ENCODE data around the gene RABGAP1L.
"Not testable (repeated sequence)": the region's sequence is repeated elsewhere in the genome, so short reads cannot be mapped to it uniquely, and the experiment has no call there.

RABGAP1L gene

DNA sequence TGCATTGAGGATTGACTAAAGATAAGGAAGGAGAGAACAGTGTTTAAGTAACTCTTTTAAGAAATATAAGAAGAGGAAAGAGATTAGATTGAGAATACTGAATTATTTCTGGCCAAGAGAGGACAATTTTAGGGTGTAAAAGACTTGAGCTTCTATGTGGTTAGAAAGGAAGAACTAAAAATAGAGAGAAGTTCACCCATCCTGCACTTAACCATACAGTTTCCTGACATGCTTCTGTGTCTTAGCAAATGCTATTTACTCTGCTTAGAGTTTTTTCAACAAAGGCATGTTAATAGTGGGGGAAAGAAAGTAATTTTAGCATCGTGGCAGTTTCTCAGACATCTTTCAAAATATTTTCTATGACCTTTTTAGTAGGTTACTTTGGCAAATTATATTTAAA, 165.6 kb downstream of the RABGAP1L start:
- Histone ChIP-seq H3K9ac (ENCODE audit: insufficient read length, low read depth) (no peak overlapping the region), H3K27me3 (ENCODE audit: insufficient read depth, insufficient read length) (no peaks in the 10 kb centered on the region), H3K4me3 (ENCODE audit: insufficient read length, low read depth) (no peak overlapping the region), H3K9me3 (ENCODE audit: insufficient read depth, low read length) (peaks cover 47% of the 10 kb centered on the region), H3K36me3 (ENCODE audit: insufficient read depth, insufficient read length, low read length) (no peaks in the 10 kb centered on the region), H3K4me1 (ENCODE audit: insufficient read depth, insufficient read length) (no peaks in the 10 kb centered on the region)
- DNase-seq (ENCODE audit: low read depth, low spot score): no peak
- no peak for TF ChIP-seq ZNF274 (IDR thresholded peaks at IDR 0.05; ENCODE audit: low read depth, low read length)
- TF ChIP-seq SUZ12 (IDR thresholded peaks at IDR 0.05; ENCODE audit: extremely low read depth, insufficient read depth, insufficient read length): no peak
- no peak for TF ChIP-seq YY1 (IDR thresholded peaks at IDR 0.05; ENCODE audit: insufficient read depth, insufficient read length)

DNA sequence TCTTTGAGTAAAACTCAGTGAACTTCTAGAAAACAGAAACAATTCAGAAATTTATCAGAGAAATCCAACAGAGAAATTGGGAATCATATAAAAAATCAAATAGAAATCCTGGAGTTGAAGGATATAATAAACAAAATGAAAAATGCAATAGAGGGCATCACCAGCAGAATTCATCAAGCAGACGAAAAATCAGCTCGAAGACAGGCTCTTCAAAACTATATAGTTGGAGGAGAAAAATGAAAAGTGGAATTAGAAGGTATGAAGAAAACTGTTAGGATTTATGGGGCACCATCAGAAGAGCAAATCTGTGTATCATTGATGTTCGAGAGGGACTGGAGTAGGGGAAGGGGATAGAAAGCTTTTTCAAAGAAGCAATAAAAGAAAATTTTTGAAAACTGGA, 167.0 kb downstream of the RABGAP1L start:
- no peak overlapping the region for H3K9ac ChIP-seq (ENCODE audit: insufficient read length, low read depth)
- no peak for DNase-seq (ENCODE audit: low read depth, low spot score)
- H3K9me3 ChIP-seq (ENCODE audit: insufficient read depth, low read length): peaks cover 34% of the 10 kb centered on the region
- H3K27me3 ChIP-seq (ENCODE audit: insufficient read depth, insufficient read length): no peaks in the 10 kb centered on the region
- H3K36me3 ChIP-seq (ENCODE audit: insufficient read depth, insufficient read length, low read length): no peaks in the 10 kb centered on the region
- no peak overlapping the region for H3K4me3 ChIP-seq (ENCODE audit: insufficient read length, low read depth)
- H3K4me1 ChIP-seq (ENCODE audit: insufficient read depth, insufficient read length): no peaks in the 10 kb centered on the region
- no peak for TF ChIP-seq YY1 (IDR thresholded peaks at IDR 0.05; ENCODE audit: insufficient read depth, insufficient read length)
- TF ChIP-seq SUZ12 (IDR thresholded peaks at IDR 0.05; ENCODE audit: extremely low read depth, insufficient read depth, insufficient read length): no peak
- no peak for TF ChIP-seq ZNF274 (IDR thresholded peaks at IDR 0.05; ENCODE audit: low read depth, low read length)

DNA sequence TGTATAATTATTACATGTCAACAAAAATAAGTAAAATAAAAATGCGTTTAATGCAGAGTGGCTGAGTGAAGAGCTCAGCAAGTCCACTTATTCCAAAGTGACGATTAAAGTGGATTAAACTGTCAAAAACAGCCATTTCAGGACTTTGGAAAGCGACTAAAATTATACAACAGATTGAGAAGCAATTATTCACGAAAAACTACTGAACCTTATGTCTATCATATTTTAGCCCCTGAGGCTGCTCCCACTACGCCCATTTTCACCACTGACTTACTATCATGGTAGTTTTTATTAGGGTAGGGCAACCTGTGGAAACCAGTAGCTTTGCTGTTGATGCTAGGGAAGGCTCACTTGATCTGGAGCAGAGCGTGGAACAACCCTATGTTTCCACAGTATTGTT, 174.1 kb downstream of the RABGAP1L start:
- no peak for DNase-seq (ENCODE audit: low read depth, low spot score)
- TF ChIP-seq YY1 (IDR thresholded peaks at IDR 0.05; ENCODE audit: insufficient read depth, insufficient read length): no peak

DNA sequence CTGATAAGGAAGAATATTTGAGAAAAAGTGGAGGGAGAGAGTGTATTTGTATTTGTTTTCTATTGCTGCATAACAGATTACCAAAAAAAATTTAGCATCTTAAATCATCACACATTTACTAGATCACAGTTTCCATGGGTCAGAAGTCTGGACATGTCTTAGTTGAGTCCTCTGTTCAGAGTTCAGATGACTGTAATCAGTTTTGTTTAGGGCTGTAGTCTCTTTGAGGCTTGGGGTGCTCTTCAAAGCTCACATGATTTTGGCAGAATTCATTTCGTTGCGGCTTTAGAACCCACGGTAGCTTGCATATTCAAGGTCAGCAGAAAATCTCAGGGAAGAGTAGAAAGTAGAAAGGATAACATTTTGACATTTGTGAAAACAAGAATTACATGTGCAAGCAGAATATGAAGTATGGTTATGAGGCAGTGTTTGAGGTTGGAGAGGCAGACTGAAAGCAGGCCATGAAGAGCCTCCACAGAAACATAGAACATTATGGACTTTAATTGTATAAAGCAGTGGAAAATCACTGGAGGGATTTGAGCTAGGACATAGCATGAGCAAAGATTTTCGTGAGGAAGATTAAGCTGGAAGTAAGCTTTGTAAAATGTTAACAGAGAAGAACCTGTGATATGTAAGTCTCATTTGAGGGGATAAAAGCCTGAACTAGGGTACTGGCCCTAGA, 177.8 kb downstream of the RABGAP1L start:
- Histone ChIP-seq H3K36me3 (ENCODE audit: insufficient read depth, insufficient read length, low read length) (no peaks in the 10 kb centered on the region), H3K4me1 (ENCODE audit: insufficient read depth, insufficient read length) (no peaks in the 10 kb centered on the region), H3K9ac (ENCODE audit: insufficient read length, low read depth) (no peak overlapping the region), H3K27me3 (ENCODE audit: insufficient read depth, insufficient read length) (no peaks in the 10 kb centered on the region), H3K9me3 (ENCODE audit: insufficient read depth, low read length) (no peaks in the 10 kb centered on the region), H3K4me3 (ENCODE audit: insufficient read length, low read depth) (no peak overlapping the region)
- TF ChIP-seq SUZ12 (IDR thresholded peaks at IDR 0.05; ENCODE audit: extremely low read depth, insufficient read depth, insufficient read length): no peak
- no peak for TF ChIP-seq YY1 (IDR thresholded peaks at IDR 0.05; ENCODE audit: insufficient read depth, insufficient read length)
- TF ChIP-seq ZNF274 (IDR thresholded peaks at IDR 0.05; ENCODE audit: low read depth, low read length): no peak
- no peak for DNase-seq (ENCODE audit: low read depth, low spot score)

More for the DNA sequence above, 174.1 kb downstream of the RABGAP1L start:
- no peaks in the 10 kb centered on the region for H3K4me1 ChIP-seq (ENCODE audit: insufficient read depth, insufficient read length)
- H3K27me3 ChIP-seq (ENCODE audit: insufficient read depth, insufficient read length): no peaks in the 10 kb centered on the region
- H3K4me3 ChIP-seq (ENCODE audit: insufficient read length, low read depth): no peak overlapping the region
- no peaks in the 10 kb centered on the region for H3K36me3 ChIP-seq (ENCODE audit: insufficient read depth, insufficient read length, low read length)
- H3K9ac ChIP-seq (ENCODE audit: insufficient read length, low read depth): no peak overlapping the region
- no peaks in the 10 kb centered on the region for H3K9me3 ChIP-seq (ENCODE audit: insufficient read depth, low read length)

DNA sequence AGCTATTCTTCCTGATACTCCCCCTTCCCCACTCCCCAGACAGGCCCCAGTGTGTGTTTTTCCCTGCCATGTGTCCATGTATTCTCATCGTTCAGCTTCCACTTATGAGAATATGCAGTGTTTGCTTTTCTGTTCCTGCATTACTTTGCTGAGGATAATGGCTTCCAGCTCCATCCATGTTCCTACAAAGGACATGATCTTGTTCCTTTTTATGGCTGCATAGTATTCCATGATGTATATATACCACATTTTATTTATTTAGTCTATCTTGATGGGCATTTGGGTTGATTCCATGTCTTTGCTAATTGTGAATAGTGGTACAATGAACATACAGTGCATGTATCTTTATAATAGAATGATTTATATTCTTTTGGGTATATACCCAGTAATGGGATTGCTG, 181.1 kb downstream of the RABGAP1L start:
- H3K9me3 ChIP-seq (ENCODE audit: insufficient read depth, low read length); H3K4me1 ChIP-seq (ENCODE audit: insufficient read depth, insufficient read length): not testable (repeated sequence)

DNA sequence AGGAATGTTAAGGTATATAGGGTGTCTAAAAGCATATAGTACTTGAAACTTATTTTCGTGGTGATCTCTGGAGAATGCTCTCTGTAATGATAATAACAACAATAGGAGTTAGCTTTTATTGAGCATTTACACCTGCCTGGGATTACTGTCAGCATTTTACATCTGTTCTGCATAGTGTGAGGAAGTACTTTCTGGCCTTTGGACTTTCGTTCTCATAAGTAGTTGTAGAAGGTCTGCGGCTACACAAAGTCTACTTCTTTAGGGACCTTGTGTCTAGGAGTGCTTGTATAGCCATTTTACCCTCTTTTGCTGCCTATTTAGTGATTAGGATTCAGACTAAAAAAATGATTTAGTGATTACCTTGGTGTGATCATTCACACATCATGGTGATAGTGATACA, 184.8 kb downstream of the RABGAP1L start:
- no peak for DNase-seq (ENCODE audit: low read depth, low spot score)
- TF ChIP-seq ZNF274 (IDR thresholded peaks at IDR 0.05; ENCODE audit: low read depth, low read length) (no peak), SUZ12 (IDR thresholded peaks at IDR 0.05; ENCODE audit: extremely low read depth, insufficient read depth, insufficient read length) (no peak), YY1 (IDR thresholded peaks at IDR 0.05; ENCODE audit: insufficient read depth, insufficient read length) (no peak)
- no peak overlapping the region for H3K4me3 ChIP-seq (ENCODE audit: insufficient read length, low read depth)
- H3K9me3 ChIP-seq (ENCODE audit: insufficient read depth, low read length): peaks cover 16% of the 10 kb centered on the region
- no peaks in the 10 kb centered on the region for H3K4me1 ChIP-seq (ENCODE audit: insufficient read depth, insufficient read length)
- H3K36me3 ChIP-seq (ENCODE audit: insufficient read depth, insufficient read length, low read length): no peaks in the 10 kb centered on the region
- H3K9ac ChIP-seq (ENCODE audit: insufficient read length, low read depth): no peak overlapping the region
- H3K27me3 ChIP-seq (ENCODE audit: insufficient read depth, insufficient read length): no peaks in the 10 kb centered on the region

More for the DNA sequence above, 181.1 kb downstream of the RABGAP1L start:
- H3K9ac ChIP-seq (ENCODE audit: insufficient read length, low read depth); DNase-seq (ENCODE audit: low read depth, low spot score); H3K36me3 ChIP-seq (ENCODE audit: insufficient read depth, insufficient read length, low read length); H3K4me3 ChIP-seq (ENCODE audit: insufficient read length, low read depth); H3K27me3 ChIP-seq (ENCODE audit: insufficient read depth, insufficient read length): not testable (repeated sequence)

DNA sequence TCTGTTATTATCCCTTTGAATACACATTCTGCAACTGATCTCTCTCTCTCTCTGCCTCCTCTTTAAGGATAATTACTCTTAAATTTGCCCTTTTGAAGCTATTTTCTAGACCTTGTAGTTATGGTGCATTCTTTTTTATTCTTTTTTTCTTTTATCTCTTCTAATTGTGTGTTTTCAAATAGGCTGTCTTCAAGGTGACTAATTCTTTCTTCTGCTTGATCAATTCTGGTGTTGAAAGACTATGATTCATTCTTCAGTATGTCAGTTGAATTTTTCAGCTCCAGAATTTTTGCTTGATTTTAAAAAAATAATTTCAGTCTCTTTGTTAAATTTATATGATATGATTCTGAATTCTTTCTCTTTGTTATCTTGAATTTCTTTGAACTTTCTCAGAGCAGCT, 192.8 kb downstream of the RABGAP1L start:
- no peaks in the 10 kb centered on the region for H3K27me3 ChIP-seq (ENCODE audit: insufficient read depth, insufficient read length)
- H3K36me3 ChIP-seq (ENCODE audit: insufficient read depth, insufficient read length, low read length): no peaks in the 10 kb centered on the region
- H3K9ac ChIP-seq (ENCODE audit: insufficient read length, low read depth): no peak overlapping the region
- no peak for DNase-seq (ENCODE audit: low read depth, low spot score)
- no peak overlapping the region for H3K4me3 ChIP-seq (ENCODE audit: insufficient read length, low read depth)
- TF ChIP-seq SUZ12 (IDR thresholded peaks at IDR 0.05; ENCODE audit: extremely low read depth, insufficient read depth, insufficient read length) (no peak), ZNF274 (IDR thresholded peaks at IDR 0.05; ENCODE audit: low read depth, low read length) (no peak), YY1 (IDR thresholded peaks at IDR 0.05; ENCODE audit: insufficient read depth, insufficient read length) (no peak)
- H3K9me3 ChIP-seq (ENCODE audit: insufficient read depth, low read length): peaks cover 11% of the 10 kb centered on the region
- H3K4me1 ChIP-seq (ENCODE audit: insufficient read depth, insufficient read length): no peaks in the 10 kb centered on the region

Measured in NT2/D1 (cell line).